H1 (cell line): ENCODE data around the gene CROCC. TPM values are rescaled to one million over a fixed set of nuclear protein-coding genes. Genes with fewer than 3 reads are reported as not detected.

Experiments used
- BACH1 ChIP-seq: IDR thresholded peaks from 2 replicates; pipeline ENCODE4 v1.6.1; 2012; ENCODE audit warnings: low read length, improper control_type of control experiment
- JUND ChIP-seq: IDR thresholded peaks from 2 replicates; pipeline ENCODE4 v1.6.1; 2011; ENCODE audit warnings: mild to moderate bottlenecking, improper control_type of control experiment, low read length
- TAF1 ChIP-seq: IDR thresholded peaks from 2 replicates; pipeline ENCODE4 v1.6.1; 2011; ENCODE audit warnings: mild to moderate bottlenecking, low read depth, low read length
- TEAD4 ChIP-seq: IDR thresholded peaks from 2 replicates; pipeline ENCODE4 v1.6.1; 2012; ENCODE audit warnings: low read depth, low read length, inconsistent platforms, mixed read lengths
- polyA plus RNA-seq, 7 experiments: library from polyadenylated mRNA; depleted of rRNA in 3 of 7; stranded (reverse) in 5 of 7; unstranded in 2 of 7; fragments of >200 nt in 5 of 7; fragments of 200-250 nt in 2 of 7; gene quantifications; 1 replicate in 5 of 7; 2 replicates in 1 of 7; 4 replicates in 1 of 7; pipeline versions ENCODE4 v1.2.1 to v1.2.3, GENCODE V29; 2011 to 2013; ENCODE audit warnings: missing spikeins in 2 of 7, mixed read lengths in 2 of 7
- total RNA-seq: library from RNA; stranded (reverse); fragmentation: NEBNext Ultra II Directional; extraction: Animal tissue kit (Norgen Biotek cat#: 25700); gene quantifications from 2 replicates; pipeline ENCODE4 v1.2.1, GENCODE V29; 2021
- TF ChIP-seq, protein P1 (sequence below): IDR thresholded peaks from 2 replicates; pipeline ENCODE4 v1.6.1; 2012; ENCODE audit warnings: low read length, inconsistent platforms

The CROCC gene
- total and polyA plus RNA-seq, 2 of the 8 experiments (the other 6 are each of a cell fraction or from before 2014, with no cell fraction given), result 12.1 to 39.5 TPM

DNA sequence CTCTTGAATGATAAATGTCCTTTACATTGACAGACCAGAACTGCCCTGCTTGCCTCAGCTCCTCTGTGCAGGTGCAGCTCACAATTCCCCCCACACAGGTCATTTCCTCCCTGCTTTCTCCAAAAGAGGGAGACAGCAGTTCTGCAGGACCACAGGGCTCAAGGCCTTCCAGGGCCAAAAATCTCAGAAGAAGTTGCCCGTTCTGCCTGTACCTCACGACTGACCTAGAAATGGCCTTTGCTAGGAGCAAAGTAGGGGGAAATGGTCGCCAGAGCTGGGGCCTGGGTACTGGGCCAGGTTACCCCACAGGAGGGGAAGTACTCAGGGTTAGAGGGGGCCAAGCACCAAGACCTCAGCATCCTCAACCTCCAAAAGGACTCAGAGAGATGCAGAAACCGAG lies 14.9 kb upstream of the CROCC start (continued):
- no peak for TF ChIP-seq JUND
- TF ChIP-seq TAF1, result no peak
- no peak for TF ChIP-seq TEAD4
- TF ChIP-seq, protein P1, sequence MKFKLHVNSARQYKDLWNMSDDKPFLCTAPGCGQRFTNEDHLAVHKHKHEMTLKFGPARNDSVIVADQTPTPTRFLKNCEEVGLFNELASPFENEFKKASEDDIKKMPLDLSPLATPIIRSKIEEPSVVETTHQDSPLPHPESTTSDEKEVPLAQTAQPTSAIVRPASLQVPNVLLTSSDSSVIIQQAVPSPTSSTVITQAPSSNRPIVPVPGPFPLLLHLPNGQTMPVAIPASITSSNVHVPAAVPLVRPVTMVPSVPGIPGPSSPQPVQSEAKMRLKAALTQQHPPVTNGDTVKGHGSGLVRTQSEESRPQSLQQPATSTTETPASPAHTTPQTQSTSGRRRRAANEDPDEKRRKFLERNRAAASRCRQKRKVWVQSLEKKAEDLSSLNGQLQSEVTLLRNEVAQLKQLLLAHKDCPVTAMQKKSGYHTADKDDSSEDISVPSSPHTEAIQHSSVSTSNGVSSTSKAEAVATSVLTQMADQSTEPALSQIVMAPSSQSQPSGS, result no peak
- TF ChIP-seq BACH1, result no peak
